MM.1S (cell line): ENCODE measurements around the gene LIME1.

Experiments used
- DNase-seq: peaks from one replicate; pipeline ENCODE4 v3.0.0-alpha.2; 2015
- H2AFZ ChIP-seq: fragments of 300-600 bp; sonication (generic); 2 replicates; pipeline ENCODE4 v1.6.0; 2016; ENCODE audit warnings: antibody characterized with exemption, low read length
- H3F3A ChIP-seq: fragments of 300-600 bp; sonication (generic); 2 replicates; pipeline ENCODE4 v1.6.1; 2016; ENCODE audit warnings: mild to moderate bottlenecking, antibody characterized with exemption, low read length, moderate library complexity, mixed read lengths; ENCODE audit not compliant: insufficient read depth
- H3K27ac ChIP-seq: fragments of 300-600 bp; sonication (generic); 2 replicates; pipeline ENCODE4 v1.5.1; 2016; ENCODE audit warnings: mild to moderate bottlenecking, low read length
- H3K27me3 ChIP-seq: fragments of 300-600 bp; sonication (generic); replicated peaks from 2 replicates; pipeline ENCODE4 v1.6.0; 2016; ENCODE audit warnings: low read length; ENCODE audit not compliant: insufficient read depth
- H3K36me3 ChIP-seq: fragments of 300-600 bp; sonication (generic); replicated peaks from 2 replicates; pipeline ENCODE4 v1.6.1; 2016; ENCODE audit warnings: mild to moderate bottlenecking, low read length, mixed read lengths; ENCODE audit not compliant: insufficient read depth
- H3K4me1 ChIP-seq: fragments of 300-600 bp; sonication (generic); 2 replicates; pipeline ENCODE4 v1.6.1; 2016; ENCODE audit warnings: low read length, mixed read lengths
- H3K4me2 ChIP-seq: fragments of 300-600 bp; sonication (generic); 2 replicates; pipeline ENCODE4 v1.6.0; 2016; ENCODE audit warnings: low read depth, low read length
- H3K4me3 ChIP-seq: fragments of 300-600 bp; sonication (generic); 2 replicates; pipeline ENCODE4 v1.5.1; 2016; ENCODE audit warnings: low read length, mixed read lengths
- H3K79me2 ChIP-seq: fragments of 300-600 bp; sonication (generic); 2 replicates; pipeline ENCODE4 v1.6.1; 2016; ENCODE audit warnings: mixed run types, low read length, mixed read lengths
- H3K9ac ChIP-seq: fragments of 300-600 bp; sonication (generic); 2 replicates; pipeline ENCODE4 v1.6.1; 2016; ENCODE audit warnings: low read length, mixed read lengths
- H3K9me2 ChIP-seq: fragments of 300-600 bp; sonication (generic); replicated peaks from 2 replicates; pipeline ENCODE4 v1.6.1; 2016; ENCODE audit warnings: mild to moderate bottlenecking, low read length, mixed read lengths; ENCODE audit not compliant: insufficient read depth
- H3K9me3 ChIP-seq: fragments of 300-600 bp; sonication (generic); replicated peaks from 2 replicates; pipeline ENCODE4 v1.6.1; 2016; ENCODE audit warnings: mild to moderate bottlenecking, low read length, mixed read lengths; ENCODE audit not compliant: insufficient read depth
- H4K20me1 ChIP-seq: fragments of 300-600 bp; sonication (generic); 2 replicates; pipeline ENCODE4 v1.6.1; 2016; ENCODE audit warnings: mild to moderate bottlenecking, low read length, moderate library complexity, mixed read lengths; ENCODE audit not compliant: insufficient read depth
- CTCF ChIP-seq: fragments of 300-600 bp; sonication (generic); IDR thresholded peaks from 2 replicates; pipeline ENCODE4 v1.5.1; 2016; ENCODE audit warnings: antibody characterized with exemption, low read length, mixed read lengths
- EZH2 ChIP-seq: fragments of 300-600 bp; sonication (generic); optimal IDR thresholded peaks from 2 replicates; pipeline ENCODE3; 2017; ENCODE audit warnings: low read depth, mild to moderate bottlenecking, antibody characterized with exemption, low read length, mixed read lengths
- EZH2phosphoT487 ChIP-seq: fragments of 300-600 bp; sonication (generic); IDR thresholded peaks from 2 replicates; pipeline ENCODE4 v1.6.1; 2018; ENCODE audit warnings: antibody characterized with exemption, low read length

LIME1 gene

DNA sequence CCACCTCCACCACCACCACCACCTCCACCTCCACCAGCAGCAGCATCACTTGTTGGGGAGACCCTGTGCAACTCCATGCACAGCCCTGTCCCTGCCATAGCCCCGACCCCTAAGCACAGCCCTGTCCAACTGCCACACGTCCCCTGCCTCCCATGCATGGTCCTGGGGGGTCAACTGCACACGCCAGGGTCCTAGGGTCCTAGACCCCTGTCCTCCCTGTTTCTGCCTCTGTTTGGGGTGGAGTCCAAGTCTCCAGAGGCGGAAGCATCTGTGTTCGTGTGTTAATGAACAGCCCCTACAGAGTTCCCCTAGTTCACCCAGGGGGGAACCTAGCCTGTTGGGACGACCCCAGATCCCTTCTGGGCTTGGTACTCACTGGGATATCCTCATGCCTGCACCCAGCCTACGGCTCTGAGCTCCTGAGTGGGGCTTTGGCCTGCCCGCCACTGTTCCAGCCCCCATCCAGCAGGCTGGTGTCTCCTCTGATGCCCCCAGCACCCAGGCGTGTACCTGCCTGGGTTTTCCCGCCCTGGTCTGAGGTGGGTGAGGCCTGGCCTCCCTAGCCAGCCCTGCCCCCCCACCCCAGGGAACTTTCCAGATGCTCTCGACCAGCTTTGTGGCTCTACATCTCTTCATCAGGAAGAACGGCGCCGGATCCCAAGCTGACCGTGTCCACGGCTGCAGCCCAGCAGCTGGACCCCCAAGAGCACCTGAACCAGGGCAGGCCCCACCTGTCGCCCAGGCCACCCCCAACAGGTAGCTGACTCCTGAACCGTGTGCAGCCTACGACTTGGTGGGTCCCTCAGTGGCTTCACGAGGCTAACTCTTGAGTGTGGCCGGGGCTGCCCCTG is 42.5 kb upstream of the LIME1 start:
- H2AFZ ChIP-seq = no peak overlapping the region
- no peaks in the 10 kb centered on the region for H3F3A ChIP-seq
- H3K4me3 ChIP-seq = no peak overlapping the region
- H3K36me3 ChIP-seq = no peaks in the 10 kb centered on the region
- H3K27ac ChIP-seq = no peak overlapping the region
- no peaks in the 10 kb centered on the region for H4K20me1 ChIP-seq
- H3K79me2 ChIP-seq = no peaks in the 10 kb centered on the region
- TF ChIP-seq CTCF = no peak
- no peak for TF ChIP-seq EZH2phosphoT487
- no peak for TF ChIP-seq EZH2
- no peaks in the 10 kb centered on the region for H3K9me2 ChIP-seq
- no peak overlapping the region for H3K9ac ChIP-seq
- H3K4me2 ChIP-seq = no peak overlapping the region
- H3K27me3 ChIP-seq = no peaks in the 10 kb centered on the region
- DNase-seq = no peak
- H3K9me3 ChIP-seq = no peaks in the 10 kb centered on the region
- no peaks in the 10 kb centered on the region for H3K4me1 ChIP-seq

DNA sequence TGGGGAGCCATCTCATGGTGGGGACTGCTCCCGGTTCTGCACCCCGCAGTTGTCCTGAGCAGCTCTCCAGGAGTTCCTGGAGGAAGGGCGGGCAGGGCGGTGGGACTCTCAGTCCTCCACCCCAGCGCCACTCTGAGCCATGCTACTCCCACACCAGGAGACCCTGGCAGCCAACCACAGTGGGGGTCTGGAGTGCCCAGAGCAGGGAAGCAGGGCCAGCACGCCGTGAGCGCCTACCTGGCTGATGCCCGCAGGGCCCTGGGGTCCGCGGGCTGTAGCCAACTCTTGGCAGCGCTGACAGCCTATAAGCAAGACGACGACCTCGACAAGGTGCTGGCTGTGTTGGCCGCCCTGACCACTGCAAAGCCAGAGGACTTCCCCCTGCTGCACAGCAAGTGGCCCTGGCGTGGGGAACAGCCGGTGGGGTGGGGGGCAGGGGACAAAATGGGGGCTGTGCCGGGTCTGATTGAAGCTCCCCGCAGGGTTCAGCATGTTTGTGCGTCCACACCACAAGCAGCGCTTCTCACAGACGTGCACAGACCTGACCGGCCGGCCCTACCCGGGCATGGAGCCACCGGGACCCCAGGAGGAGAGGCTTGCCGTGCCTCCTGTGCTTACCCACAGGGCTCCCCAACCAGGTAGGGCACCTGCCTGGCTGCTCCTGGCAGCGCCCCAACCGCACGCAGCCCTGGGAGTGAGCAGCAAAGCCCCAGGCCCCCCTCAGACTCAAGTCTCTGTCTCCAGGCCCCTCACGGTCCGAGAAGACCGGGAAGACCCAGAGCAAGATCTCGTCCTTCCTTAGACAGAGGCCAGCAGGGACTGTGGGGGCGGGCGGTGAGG is 41.7 kb upstream of the LIME1 start:
- H3K9ac ChIP-seq = no peak overlapping the region
- H3K36me3 ChIP-seq = no peaks in the 10 kb centered on the region
- no peak for DNase-seq
- no peak overlapping the region for H3K4me2 ChIP-seq
- H2AFZ ChIP-seq = no peak overlapping the region
- TF ChIP-seq EZH2 = no peak
- no peaks in the 10 kb centered on the region for H3K9me3 ChIP-seq
- H3K79me2 ChIP-seq = no peaks in the 10 kb centered on the region
- no peaks in the 10 kb centered on the region; the same call in 1 of the 2 replicates for H3F3A ChIP-seq
- H3K4me1 ChIP-seq = no peaks in the 10 kb centered on the region
- no peak overlapping the region for H3K27ac ChIP-seq
- no peaks in the 10 kb centered on the region for H4K20me1 ChIP-seq
- H3K4me3 ChIP-seq = no peak overlapping the region
- H3K27me3 ChIP-seq = no peaks in the 10 kb centered on the region
- H3K9me2 ChIP-seq = no peaks in the 10 kb centered on the region

- Histone ChIP-seq H3K36me3 (no peaks in the 10 kb centered on the region), H3F3A (no peaks in the 10 kb centered on the region; the same call in 1 of the 2 replicates), H2AFZ (no peak overlapping the region), H3K4me1 (no peaks in the 10 kb centered on the region), H3K27ac (no peak overlapping the region), H3K27me3 (no peaks in the 10 kb centered on the region), H3K4me3 (no peak overlapping the region), H3K9ac (no peak overlapping the region), H3K79me2 (no peaks in the 10 kb centered on the region), H3K9me3 (no peaks in the 10 kb centered on the region), H4K20me1 (no peaks in the 10 kb centered on the region), H3K9me2 (no peaks in the 10 kb centered on the region), H3K4me2 (no peak overlapping the region)
- TF ChIP-seq CTCF = no peak
- TF ChIP-seq EZH2phosphoT487 = no peak
- TF ChIP-seq EZH2 = no peak
- DNase-seq = no peak
Measured at GRCh38 chr20:63695424-63696305, 40.8 kb upstream of the LIME1 start.
